Activated naive CD8-positive, alpha-beta T cell treated with anti-CD3 and anti-CD28 coated beads, Interleukin-2, amount 10 ng/mL, durations not matched to agents 7 days and 5 days (primary cell): ENCODE results near the gene ADGRF3. TPM values are rescaled to one million over a fixed set of nuclear protein-coding genes. Genes with fewer than 3 reads are reported as not detected.
A peak's percentile ranks its signal among the peaks of the same experiment; 100 is the strongest.
"Not testable (repeated sequence)": the region's sequence is repeated elsewhere in the genome, so short reads cannot be mapped to it uniquely, and the experiment has no call there.

ENCODE experiments used
- ATAC-seq: fragments of 150-1000 bp; cut with Tn5 transposase; one replicate; pipeline ENCODE4 v1.10.0; 2021; ENCODE audit warnings: low read depth, moderate library complexity
- POLR2A ChIA-PET: fragments of 350-600 bp; sonication (Branson Sonifier 250); formaldehyde crosslinking; loops from one replicate; lab custom pipeline; 2021; ENCODE audit warnings: antibody characterized with exemption; lab: Charles Lee
- DNase-seq: peaks from one replicate; pipeline ENCODE4 v3.0.0; 2021
- H3K27ac Mint-ChIP-seq: one replicate; pipeline ENCODE4 v1.8.0; 2022; ENCODE audit warnings: mild to moderate bottlenecking, mixed read lengths
- H3K27me3 Mint-ChIP-seq: one replicate; pipeline ENCODE4 v1.8.0; 2022; ENCODE audit warnings: mild to moderate bottlenecking, moderate library complexity, mixed read lengths
- H3K36me3 Mint-ChIP-seq: one replicate; pipeline ENCODE4 v1.8.0; 2021; ENCODE audit warnings: mild to moderate bottlenecking, mixed read lengths
- H3K4me1 Mint-ChIP-seq: one replicate; pipeline ENCODE4 v1.8.0; 2021; ENCODE audit warnings: mixed read lengths
- H3K4me3 Mint-ChIP-seq: one replicate; pipeline ENCODE4 v1.8.0; 2022; ENCODE audit warnings: mild to moderate bottlenecking, moderate library complexity, mixed read lengths
- H3K9me3 Mint-ChIP-seq: one replicate; pipeline ENCODE4 v1.8.0; 2021; ENCODE audit warnings: mixed read lengths
- total RNA-seq, 2 experiments: library from RNA; stranded (reverse); gene quantifications; one replicate each; pipeline ENCODE4 v1.2.3, GENCODE V29; 2021

ADGRF3 gene
- total RNA-seq, 2 experiments from 2014 or later, result 5.7 to 7.0 TPM

DNA sequence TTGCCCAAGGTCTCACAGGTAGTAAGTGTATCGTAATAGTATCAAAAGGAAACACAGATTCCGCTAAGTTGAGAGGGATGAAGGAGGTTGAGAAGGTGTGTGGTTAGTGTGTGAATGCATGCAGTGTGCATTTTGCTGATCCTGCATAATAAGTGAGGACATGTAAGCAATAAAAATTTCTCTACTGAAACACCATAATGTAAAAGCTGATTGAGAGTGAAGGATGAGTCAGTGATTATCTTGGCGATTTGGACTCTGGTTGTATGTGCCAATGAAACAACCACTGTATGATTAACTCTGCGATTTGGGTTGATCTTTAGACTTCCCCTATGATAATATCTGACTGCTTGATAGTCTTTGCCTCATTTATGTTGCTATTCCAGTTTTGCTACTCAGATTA lies 16.7 kb upstream of the ADGRF3 start:
- Mint-ChIP-seq H3K4me3 (no peak overlapping the region), H3K4me1 (peaks cover 13% of the 10 kb centered on the region), H3K27ac (no peak overlapping the region), H3K36me3 (peaks cover 9% of the 10 kb centered on the region), H3K27me3 (no peaks in the 10 kb centered on the region), H3K9me3 (no peaks in the 10 kb centered on the region)
- POLR2A ChIA-PET, result no interaction called here
- DNase-seq (no peak), ATAC-seq (no peak)

DNA sequence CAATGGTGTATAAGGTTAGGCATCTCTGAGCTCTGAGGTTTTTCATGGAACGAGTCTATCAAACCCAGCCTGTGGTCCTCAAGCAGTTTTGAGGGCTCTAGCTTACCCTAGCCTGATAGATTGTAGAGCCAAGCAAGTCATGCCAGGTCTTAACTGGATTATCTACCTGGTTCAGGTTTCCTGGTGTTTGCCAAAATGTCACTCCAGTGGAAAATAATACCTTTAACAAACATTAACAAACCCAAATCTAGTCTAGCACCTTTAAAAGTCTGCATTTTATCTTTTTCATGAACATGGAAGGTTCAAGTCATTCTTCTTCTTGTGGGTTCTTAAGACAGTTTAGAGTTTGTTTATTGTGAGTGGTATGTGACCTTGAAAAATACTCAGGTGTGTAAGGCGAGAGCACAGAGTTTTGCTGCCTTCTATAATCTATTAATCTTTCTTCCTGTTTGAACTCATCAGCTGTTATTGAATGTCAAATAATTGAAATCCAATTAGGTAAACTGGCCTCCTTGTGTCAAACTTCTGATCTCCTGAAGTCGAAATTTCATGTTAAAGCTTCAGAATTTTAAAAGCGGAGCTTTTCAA lies 13.4 kb upstream of the ADGRF3 start:
- ATAC-seq, result no peak
- Mint-ChIP-seq H3K9me3 (no peaks in the 10 kb centered on the region), H3K4me3 (no peak overlapping the region), H3K36me3 (peaks cover 8% of the 10 kb centered on the region), H3K4me1 (peaks cover 24% of the 10 kb centered on the region), H3K27ac (no peak overlapping the region), H3K27me3 (no peaks in the 10 kb centered on the region)
- POLR2A ChIA-PET, result no interaction called here
- DNase-seq, result no peak

- Mint-ChIP-seq H3K27me3 (no peaks in the 10 kb centered on the region), H3K27ac (no peak overlapping the region), H3K4me1 (peaks cover 29% of the 10 kb centered on the region), H3K4me3 (no peak overlapping the region), H3K36me3 (peaks cover 14% of the 10 kb centered on the region), H3K9me3 (no peaks in the 10 kb centered on the region)
- POLR2A ChIA-PET, result interaction anchor here (1.0 to 2.5 kb wide), 2 partner anchors 9 to 11 kb away, joined by 3 to 8 read pairs; partner anchors contain the start of genes ADGRF3 and SELENOI
- no peak for ATAC-seq
- DNase-seq, result no peak
Observed at GRCh38 chr2:26356771-26357170, 10.2 kb upstream of the ADGRF3 start.

DNA sequence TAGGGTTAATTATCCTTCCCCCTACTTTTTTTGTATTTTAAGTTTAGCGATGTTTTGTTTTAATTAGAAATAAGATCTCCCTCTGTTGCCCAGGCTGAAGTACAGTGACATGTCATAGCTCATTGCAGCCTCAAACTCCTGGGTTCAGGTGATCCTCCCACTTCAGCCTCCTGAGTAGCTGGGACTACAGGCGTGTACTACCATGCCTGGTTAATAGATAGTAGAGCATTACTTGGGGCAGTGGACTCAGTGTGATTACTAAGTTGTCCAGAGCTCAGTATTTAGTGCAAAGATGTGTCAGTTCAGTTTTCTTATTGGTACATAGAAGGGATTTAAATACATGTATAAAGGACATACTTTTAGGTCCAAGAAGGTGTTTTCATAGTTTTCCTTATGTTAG lies 9.5 kb upstream of the ADGRF3 start:
- Mint-ChIP-seq H3K36me3 (peaks cover 18% of the 10 kb centered on the region), H3K27ac (no peak overlapping the region), H3K4me1 (peaks cover 34% of the 10 kb centered on the region), H3K4me3 (no peak overlapping the region), H3K27me3 (no peaks in the 10 kb centered on the region), H3K9me3 (no peaks in the 10 kb centered on the region)
- DNase-seq (no peak), ATAC-seq (no peak)
- POLR2A ChIA-PET, result interaction anchor here (2.5 kb wide), 1 partner anchor 9 kb away, joined by 8 read pairs; the partner anchor contains the start of gene ADGRF3

- Mint-ChIP-seq H3K9me3 (no peaks in the 10 kb centered on the region), H3K27me3 (no peaks in the 10 kb centered on the region), H3K36me3 (peaks cover 18% of the 10 kb centered on the region), H3K4me3 (no peak overlapping the region), H3K27ac (peak overlapping the region; percentile 23), H3K4me1 (peaks cover 36% of the 10 kb centered on the region)
- POLR2A ChIA-PET, result interaction anchor here (0.9 to 2.5 kb wide), 3 partner anchors 8 to 27 kb away, joined by 3 to 8 read pairs (median 3); partner anchors contain the start of gene ADGRF3
- no peak for DNase-seq
- no peak for ATAC-seq
Observed at GRCh38 chr2:26355038-26355995, 8.7 kb upstream of the ADGRF3 start.

- Mint-ChIP-seq H3K4me1 (peaks cover 33% of the 10 kb centered on the region), H3K36me3 (peaks cover 18% of the 10 kb centered on the region)
- not testable (repeated sequence) for H3K27me3 Mint-ChIP-seq, H3K4me3 Mint-ChIP-seq, H3K27ac Mint-ChIP-seq, H3K9me3 Mint-ChIP-seq, DNase-seq, ATAC-seq
- POLR2A ChIA-PET, result interaction anchor here (0.9 kb wide), 2 partner anchors 9 to 28 kb away, joined by 3 read pairs; no protein-coding TSS in a partner anchor
Observed at GRCh38 chr2:26354469-26354868, 7.9 kb upstream of the ADGRF3 start.

DNA sequence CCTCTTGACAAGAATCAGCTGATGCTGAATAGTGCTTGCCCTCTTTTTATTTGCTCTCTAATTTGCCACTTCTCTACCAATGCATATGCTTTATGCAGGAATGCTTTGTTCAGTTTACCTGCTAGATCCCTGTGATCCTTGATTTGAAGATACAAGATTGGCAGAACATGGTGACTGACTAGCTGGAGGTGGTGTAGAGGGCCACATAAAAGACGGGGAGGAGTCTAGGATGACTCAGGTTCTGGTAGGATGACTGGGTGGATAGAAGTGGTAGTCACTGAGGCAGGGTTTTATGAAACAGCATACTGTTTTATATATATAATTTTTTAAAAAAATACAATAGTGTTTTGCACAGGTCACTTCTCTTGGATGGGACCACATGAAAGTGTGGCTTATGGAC lies 6.3 kb upstream of the ADGRF3 start:
- DNase-seq, result no peak
- H3K9me3 Mint-ChIP-seq, result no peaks in the 10 kb centered on the region
- no peak overlapping the region for H3K27ac Mint-ChIP-seq
- peaks cover 36% of the 10 kb centered on the region for H3K4me1 Mint-ChIP-seq
- H3K4me3 Mint-ChIP-seq, result no peak overlapping the region
- peaks cover 19% of the 10 kb centered on the region for H3K36me3 Mint-ChIP-seq
- ATAC-seq, result peak; percentile 53
- POLR2A ChIA-PET, result no interaction called here
- no peaks in the 10 kb centered on the region for H3K27me3 Mint-ChIP-seq

- ATAC-seq (no peak), DNase-seq (no peak)
- Mint-ChIP-seq H3K36me3 (peaks cover 18% of the 10 kb centered on the region), H3K27me3 (no peaks in the 10 kb centered on the region), H3K4me3 (no peak overlapping the region), H3K9me3 (no peaks in the 10 kb centered on the region), H3K27ac (no peak overlapping the region), H3K4me1 (peaks cover 42% of the 10 kb centered on the region)
- POLR2A ChIA-PET, result no interaction called here
Observed at GRCh38 chr2:26351375-26352090, 4.9 kb upstream of the ADGRF3 start.

DNA sequence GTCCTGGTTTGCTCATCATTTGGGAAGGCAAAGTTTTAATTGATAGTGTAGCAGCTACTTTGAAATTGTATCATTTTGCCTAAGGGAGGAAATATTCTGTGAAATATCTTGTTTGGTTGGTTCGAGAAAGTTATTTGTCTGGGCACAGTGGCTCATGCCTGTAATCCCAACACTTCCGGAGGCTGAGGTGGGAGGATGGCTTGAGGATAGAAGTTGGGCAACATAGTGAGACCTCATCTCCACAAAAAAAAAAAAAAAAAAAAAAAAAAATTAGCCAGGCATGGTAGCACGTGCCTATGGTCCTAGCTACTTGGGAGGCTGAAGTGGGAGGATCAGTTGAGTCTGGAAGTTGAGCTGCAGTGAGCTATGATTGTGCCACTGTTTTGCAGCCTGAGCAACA lies 3.1 kb upstream of the ADGRF3 start:
- H3K4me1 Mint-ChIP-seq, result peaks cover 36% of the 10 kb centered on the region
- POLR2A ChIA-PET, result interaction anchor here (0.6 to 0.7 kb wide), 2 partner anchors 106 to 165 kb away, joined by 4 to 6 read pairs; no protein-coding TSS in a partner anchor
- no peak for ATAC-seq

GRCh38 chr2:26347286-26347865 lies 787 bp upstream of the ADGRF3 start:
- H3K36me3 Mint-ChIP-seq, result peaks cover 13% of the 10 kb centered on the region
- POLR2A ChIA-PET, result interaction anchor here (0.7 to 2.7 kb wide), 9 partner anchors 9 to 469 kb away, joined by 3 to 20 read pairs (median 4); partner anchors contain the start of genes ASXL2, HADHA and HADHB
- peak overlapping the region; percentile 95 for H3K4me3 Mint-ChIP-seq
- no peak for ATAC-seq
- no peaks in the 10 kb centered on the region for H3K27me3 Mint-ChIP-seq
- H3K9me3 Mint-ChIP-seq, result no peaks in the 10 kb centered on the region
- peaks cover 42% of the 10 kb centered on the region for H3K4me1 Mint-ChIP-seq
- DNase-seq, result no peak
- H3K27ac Mint-ChIP-seq, result peak overlapping the region; percentile 91

More for the DNA sequence above, 3.1 kb upstream of the ADGRF3 start:
- Mint-ChIP-seq H3K9me3 (no peaks in the 10 kb centered on the region), H3K36me3 (peaks cover 16% of the 10 kb centered on the region), H3K27ac (no peak overlapping the region), H3K27me3 (no peaks in the 10 kb centered on the region), H3K4me3 (no peak overlapping the region)
- no peak for DNase-seq

GRCh38 chr2:26345545-26346453 lies 790 bp downstream of the ADGRF3 start, which contains the start of gene SELENOI:
SELENOI (plus strand) TSS chr2:26346143; CDS start chr2:26346233, 90 bp downstream.
- ATAC-seq (peak; percentile 93), DNase-seq (peak; percentile 100)
- H3K4me3 Mint-ChIP-seq, result peak within 1 kb of the TSS; percentile 95
- peak within 1 kb of the TSS; percentile 91 for H3K27ac Mint-ChIP-seq
- peaks cover 34% of the 10 kb centered on the region for H3K4me1 Mint-ChIP-seq
- no peaks in the 10 kb centered on the region for H3K27me3 Mint-ChIP-seq
- POLR2A ChIA-PET, result interaction anchor here (0.5 to 3.4 kb wide), 18 partner anchors 9 to 806 kb away, joined by 3 to 21 read pairs (median 3); partner anchors contain the start of genes DRC1, HADHA, HADHB and OTOF
- H3K9me3 Mint-ChIP-seq, result no peaks in the 10 kb centered on the region
- H3K36me3 Mint-ChIP-seq, result peaks cover 5% of the 10 kb centered on the region

DNA sequence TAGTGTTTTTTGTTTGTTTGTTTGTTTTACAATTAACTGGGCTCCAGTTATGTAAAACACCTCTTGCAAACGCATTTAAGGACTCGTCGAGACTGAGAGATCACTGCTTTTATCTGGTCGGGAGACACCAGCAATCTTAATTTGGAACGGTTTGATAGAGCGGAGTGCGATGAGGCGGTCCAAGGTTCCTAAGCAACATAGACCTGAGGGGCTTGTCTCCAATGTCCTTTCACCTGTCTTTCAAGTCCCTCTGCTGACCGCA lies 1.4 kb downstream of the ADGRF3 start:
- Mint-ChIP-seq H3K9me3 (no peaks in the 10 kb centered on the region), H3K4me3 (peak overlapping the region; percentile 95), H3K4me1 (peaks cover 33% of the 10 kb centered on the region), H3K27me3 (no peaks in the 10 kb centered on the region), H3K27ac (peak overlapping the region; percentile 91), H3K36me3 (peaks cover 5% of the 10 kb centered on the region)
- DNase-seq (no peak), ATAC-seq (no peak)
- POLR2A ChIA-PET, result interaction anchor here (0.5 to 3.4 kb wide), 15 partner anchors 8 to 807 kb away, joined by 3 to 21 read pairs (median 3); partner anchors contain the start of genes DRC1, HADHA, HADHB and OTOF
